Measurements from ENCODE around the gene SAP30BP.
A peak's percentile ranks its signal among the peaks of the same experiment; 100 is the strongest.

SAP30BP gene

GRCh38 chr17:75685499-75685898, 18.4 kb downstream of the SAP30BP start:
- DNase-seq (ENCODE audit: low read depth in 3 of 3), result no peak

GRCh38 chr17:75688209-75688825, 21.2 kb downstream of the SAP30BP start:
- DNase-seq (ENCODE audit: low read depth in 3 of 3), result no peak

GRCh38 chr17:75689441-75689873, 22.3 kb downstream of the SAP30BP start:
- DNase-seq (ENCODE audit: low read depth in 3 of 3), result peak in 1 of 3 experiments; percentile 15

DNA sequence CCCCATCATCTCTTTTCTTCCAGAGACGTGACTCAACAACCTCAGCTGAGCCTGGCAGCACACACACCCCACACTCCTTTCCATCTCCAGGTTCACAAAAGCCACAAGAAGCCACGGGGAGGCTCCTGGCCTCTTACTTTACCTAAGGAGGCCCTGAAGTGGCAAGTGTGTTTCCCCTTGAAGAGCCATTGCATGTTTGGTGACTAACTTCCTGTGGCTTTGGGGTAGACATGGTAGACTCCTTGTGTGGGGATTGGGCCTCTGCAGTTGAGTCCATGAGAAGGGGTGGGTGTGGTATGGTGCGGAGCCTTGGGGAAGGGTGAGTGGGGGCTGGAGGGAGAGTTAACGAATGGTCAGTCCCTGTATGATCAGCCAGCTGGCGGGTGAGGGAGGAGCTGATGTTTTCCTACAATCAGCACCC, 24.2 kb downstream of the SAP30BP start:
- DNase-seq (ENCODE audit: low read depth in 3 of 3), result no peak

DNA sequence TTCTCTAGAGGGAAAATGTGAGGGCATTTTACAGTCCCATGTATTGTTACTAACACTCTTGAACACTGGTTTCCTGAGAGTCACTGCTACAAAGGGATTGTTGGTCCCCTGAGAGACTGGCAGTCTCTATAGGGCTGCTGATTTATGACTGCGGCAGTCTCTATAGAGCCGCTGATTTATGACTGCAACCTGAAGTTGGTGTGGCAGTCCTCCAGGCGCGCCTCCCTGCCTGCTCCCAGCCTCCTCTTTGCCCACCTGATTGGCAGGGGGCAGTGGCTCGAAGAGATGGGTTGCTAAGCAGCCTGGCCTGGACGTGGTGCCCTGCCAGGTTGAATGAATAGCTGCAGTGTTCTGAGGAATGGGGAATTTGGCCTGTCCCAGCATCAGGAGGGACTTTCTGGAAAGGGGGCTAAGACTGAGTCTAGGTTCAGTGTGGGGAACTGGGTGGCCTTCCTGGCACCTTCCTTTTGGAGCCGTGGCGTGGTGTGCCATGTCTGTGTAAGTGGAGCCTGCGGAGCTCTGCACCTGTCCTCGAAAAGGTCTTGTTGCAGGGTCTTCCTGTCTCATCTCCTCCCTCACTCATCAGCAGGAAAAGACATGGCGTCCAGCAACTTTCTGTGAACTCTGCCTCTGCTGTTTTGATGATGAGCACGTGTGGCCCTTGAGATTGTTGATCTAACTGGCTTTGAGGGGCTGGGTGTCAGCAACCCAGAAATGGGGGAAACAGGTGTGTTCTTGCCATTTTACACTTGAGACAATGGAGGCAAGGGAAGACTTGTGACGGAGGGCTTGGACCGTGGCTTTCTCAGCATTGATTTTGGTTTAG, 24.9 kb downstream of the SAP30BP start:
- no peak for DNase-seq (ENCODE audit: low read depth in 3 of 3)

DNA sequence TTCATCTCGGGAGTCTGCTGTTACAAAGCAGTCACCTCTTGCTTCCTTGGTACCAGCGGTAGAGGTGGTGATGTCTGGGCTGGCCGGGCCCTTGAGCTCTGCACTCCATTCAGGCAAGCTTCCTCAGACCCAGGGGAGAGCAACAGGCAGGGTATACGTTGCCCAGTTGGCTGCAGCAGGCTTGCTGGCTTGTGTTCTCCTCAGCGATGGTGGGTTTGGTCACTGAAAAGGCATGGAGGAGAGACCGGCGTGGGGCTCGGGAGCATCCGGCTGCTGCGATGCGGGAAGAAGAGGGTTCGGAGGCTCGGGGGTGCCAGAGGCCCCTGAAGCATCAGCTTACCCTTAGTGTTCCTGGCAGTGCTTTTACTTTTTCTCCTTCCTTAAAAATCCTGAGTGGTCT, 25.8 kb downstream of the SAP30BP start:
- DNase-seq (ENCODE audit: low read depth in 3 of 3), result no peak

DNA sequence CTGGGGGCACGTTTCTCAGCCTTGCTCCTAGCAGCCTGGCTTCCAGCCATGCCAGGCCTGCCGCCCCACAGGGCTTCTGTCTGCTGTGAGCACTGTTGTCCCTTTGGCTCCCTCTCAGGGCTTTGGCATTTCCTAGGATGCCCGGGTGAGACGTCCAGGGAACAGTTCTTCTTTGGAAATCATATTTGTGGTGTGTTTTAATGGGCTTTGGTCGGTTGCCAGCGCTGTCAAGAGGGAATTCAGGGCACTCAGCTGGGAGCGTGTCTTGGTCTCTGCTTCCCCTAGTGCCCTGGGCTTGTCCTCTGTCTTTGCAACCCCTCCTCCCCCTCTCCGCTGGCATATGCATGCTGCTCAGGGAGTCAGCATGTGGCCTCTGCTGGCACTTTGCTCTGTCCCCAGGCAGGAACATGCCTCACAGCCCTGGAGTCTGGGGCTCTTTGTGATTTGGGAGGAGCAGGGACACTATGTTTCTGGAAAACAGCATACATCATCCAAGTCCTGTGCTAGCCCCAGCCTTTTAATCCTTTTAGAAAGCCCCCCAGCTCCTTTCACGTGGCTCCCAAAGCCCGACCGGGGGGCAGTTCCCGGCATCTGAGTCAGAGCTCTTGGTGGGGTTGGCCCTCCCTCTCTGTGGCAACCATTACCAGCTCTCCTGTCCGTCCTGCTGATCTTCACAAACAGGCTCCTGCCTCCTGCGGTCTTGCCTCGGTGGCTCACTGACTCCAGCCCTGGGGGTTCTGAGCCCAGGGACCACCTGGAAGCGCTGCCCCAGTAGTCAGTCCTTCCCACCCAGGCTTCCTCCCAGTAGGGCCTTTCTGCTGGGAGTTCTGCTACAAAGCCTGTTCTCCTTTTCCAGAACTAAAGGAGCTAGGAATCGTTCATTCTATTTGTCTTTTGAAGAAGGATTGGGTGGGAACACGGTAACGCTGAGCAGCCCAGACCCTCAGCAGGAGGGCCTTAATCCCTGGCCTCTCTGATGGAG, 26.7 kb downstream of the SAP30BP start:
- DNase-seq (ENCODE audit: low read depth in 3 of 3), result no peak

- DNase-seq (ENCODE audit: low read depth in 3 of 3), result no peak
Observed at GRCh38 chr17:75694536-75694935, 27.4 kb downstream of the SAP30BP start.

DNA sequence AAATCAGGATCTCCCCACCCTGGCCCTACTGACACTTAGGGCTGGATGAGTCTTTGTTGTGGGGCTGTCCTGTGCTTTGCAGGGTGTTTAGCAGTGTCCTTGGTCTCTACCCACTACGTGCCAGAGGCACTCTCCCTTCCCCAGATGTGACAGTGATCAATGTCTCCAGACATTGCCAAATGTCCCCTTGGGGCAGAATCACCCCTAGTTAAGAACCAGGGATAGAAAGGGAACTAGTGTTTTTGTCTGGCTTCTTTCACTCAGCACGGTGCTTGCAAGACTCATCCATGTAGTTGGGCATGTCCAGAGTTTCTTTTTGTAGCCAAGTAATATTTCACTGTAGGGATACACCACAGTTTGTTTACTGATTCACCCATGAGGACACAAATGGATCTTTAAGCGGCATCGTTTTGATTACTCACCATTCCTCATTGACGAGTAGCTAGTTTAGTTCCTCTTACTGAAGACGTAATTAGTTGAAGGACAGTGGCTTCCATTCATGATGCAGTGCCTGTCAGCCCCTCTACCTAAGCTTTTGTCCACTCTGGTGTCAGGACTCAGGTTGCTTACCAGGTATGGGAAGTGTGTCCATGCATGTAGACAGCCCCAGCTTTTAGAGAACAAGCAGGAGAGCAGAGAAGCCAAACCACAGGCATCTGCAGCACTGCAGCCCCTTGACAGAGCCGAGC, 28.1 kb downstream of the SAP30BP start:
- DNase-seq (ENCODE audit: low read depth in 3 of 3), result no peak

DNA sequence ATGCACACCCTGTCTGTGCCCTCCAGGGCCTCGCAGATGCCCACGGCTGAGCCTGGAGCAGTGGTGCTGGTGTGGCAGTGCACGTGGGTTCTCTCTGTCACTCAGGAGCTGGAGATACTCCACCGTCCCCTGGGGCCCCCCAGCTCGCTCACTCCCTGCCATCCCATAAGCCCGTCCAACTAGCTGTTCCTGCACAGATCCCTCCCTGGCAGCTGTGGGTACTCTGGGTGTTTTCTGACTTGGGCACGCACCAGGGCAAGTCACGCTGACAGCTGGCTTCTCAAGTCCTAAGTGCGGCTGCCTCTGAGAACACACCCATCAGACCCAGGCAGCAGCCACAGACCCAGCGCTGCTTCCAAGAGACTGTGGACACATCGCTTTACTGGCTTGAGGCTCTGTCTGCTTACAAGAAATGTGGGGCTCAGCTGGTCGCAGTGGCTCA, 28.7 kb downstream of the SAP30BP start:
- no peak for DNase-seq (ENCODE audit: low read depth in 3 of 3)

DNA sequence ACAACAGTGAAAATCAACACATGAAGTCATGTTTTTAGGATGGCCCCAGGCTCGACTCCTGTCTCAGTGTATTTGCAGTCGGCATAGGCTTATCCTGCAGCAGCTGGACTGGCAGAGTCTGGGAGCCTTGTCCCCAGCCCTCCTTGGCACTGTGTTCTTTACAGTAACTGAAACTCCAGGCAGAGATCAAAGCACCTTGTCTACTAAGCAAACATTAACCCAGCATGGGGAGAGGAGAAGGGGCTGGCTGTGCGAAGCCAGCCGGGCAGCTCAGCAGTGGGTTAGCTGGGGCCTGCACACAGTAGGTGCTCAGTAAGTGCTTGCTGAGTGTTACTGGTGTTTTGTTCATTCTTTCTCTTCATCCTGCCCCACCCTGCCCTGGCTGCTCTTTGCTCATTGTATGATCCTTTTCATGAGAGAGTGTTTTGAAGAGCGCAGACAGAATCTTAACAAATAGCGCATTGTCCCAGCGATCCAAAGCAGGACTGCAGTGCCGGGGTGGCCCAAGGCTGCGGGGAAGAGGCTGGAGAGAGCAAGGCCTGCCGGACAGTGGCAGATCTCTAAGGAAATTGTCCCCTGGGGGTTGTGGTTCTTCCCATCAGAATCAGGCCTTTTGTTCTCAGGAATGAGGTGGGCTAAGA, 30.6 kb downstream of the SAP30BP start:
- no peak for DNase-seq (ENCODE audit: low read depth in 3 of 3)

DNA sequence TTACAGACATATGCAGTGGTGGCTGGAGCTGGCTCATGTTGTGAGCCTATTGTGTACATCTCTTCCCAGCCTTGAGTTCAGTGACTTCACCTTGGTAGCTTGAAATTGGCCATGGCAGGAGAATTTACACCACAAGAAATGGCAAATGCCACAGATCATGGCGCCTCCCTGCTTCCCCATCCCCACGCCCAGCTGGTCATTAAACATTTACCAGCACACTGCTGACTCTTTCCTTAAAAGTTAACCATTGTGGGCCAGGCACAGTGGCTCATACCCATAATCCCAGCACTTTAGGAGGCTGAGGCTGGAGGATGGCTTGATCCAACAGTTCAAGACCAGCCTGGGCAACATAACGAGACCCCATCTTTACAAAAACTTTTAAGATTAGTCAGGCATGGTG, 31.5 kb downstream of the SAP30BP start:
- no peak for DNase-seq (ENCODE audit: low read depth in 3 of 3)

DNA sequence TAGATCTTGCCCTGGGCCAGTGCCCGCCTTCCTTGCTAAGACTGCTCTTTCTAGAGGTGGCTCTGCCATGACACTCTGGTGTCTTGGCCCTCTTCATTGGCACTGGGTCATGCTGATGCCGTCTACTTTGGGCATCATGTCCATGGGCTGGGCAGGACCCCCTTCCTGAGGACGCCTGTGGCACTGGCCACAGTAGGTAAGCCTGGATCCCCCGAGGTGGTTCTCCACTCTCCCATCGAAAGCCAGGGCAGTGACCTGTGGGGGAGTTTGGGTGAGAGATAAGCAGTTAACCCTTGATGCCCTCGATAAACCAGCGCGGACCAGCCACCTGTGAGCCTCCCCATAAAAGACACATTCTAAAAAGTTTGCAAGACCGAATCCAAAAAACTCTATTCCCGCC, 34.1 kb downstream of the SAP30BP start:
- DNase-seq (ENCODE audit: low read depth in 3 of 3), result no peak

- DNase-seq (ENCODE audit: low read depth in 3 of 3), result no peak
Observed at GRCh38 chr17:75703191-75703590, 36.1 kb downstream of the SAP30BP start.

DNA sequence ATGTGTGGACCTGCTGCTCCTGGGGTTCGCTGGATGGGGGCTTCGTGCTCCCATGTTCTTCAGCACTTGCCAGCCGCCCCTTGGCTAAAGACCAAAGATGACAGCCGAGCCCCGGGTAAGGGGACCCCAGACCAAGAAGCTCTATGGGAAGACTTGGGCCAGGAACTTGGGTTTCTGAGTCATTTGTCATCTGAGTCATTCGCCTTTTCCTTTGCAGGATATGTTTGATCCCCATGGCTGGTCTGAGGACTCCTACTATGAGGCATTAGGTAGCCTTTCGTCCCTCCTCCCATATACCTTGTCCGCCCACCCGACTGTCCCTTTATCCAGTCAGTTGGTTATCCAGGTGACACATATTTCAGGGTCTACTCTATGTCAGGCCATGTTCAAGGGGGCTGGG, 36.5 kb downstream of the SAP30BP start:
- no peak for DNase-seq (ENCODE audit: low read depth in 3 of 3)

DNA sequence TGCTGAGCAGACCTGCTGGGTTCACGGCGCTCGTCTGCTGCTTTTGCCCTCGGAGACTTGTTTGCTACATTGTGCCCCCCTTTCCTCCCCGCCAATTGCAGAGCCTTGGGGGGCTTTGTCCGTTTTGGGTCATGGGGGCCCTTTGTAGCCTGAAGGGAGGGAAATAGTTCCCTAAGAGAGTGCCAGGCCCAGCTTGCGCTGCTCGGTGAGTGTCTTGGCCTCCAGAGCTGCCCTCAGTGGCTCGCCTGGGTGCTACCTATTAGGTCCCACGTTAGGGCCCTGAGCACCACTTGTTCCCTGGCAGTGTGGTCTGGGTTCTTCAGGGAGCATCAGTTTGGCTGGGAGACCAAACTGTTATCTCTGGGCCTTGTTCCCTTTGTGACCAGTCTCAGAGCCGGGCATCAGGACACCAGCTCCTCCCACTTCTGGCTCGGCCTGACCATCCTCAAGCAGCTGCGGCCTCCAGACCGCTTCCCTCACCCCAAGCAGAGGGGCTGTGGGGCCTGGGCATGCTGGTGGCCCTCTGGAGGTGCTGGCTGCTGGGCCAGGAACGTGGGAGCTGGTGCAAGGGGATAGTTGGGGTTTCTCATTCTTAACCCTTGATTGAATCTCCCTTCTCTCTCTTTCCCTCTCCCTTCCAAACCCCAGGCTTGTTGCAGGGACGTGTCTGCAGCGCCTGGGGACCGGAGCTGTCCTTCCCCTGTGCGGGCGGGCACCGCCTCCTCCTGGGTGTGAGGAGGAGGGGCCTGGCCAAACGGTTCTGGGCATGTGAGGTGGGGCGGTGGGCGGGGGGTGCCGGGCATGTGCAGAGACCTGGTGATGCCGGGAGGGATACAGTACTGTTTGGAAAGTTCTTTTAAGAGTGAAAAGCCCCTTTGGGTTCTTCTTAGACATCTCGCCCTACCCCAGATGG, 38.1 kb downstream of the SAP30BP start:
- DNase-seq (ENCODE audit: low read depth in 3 of 3), result no peak

DNA sequence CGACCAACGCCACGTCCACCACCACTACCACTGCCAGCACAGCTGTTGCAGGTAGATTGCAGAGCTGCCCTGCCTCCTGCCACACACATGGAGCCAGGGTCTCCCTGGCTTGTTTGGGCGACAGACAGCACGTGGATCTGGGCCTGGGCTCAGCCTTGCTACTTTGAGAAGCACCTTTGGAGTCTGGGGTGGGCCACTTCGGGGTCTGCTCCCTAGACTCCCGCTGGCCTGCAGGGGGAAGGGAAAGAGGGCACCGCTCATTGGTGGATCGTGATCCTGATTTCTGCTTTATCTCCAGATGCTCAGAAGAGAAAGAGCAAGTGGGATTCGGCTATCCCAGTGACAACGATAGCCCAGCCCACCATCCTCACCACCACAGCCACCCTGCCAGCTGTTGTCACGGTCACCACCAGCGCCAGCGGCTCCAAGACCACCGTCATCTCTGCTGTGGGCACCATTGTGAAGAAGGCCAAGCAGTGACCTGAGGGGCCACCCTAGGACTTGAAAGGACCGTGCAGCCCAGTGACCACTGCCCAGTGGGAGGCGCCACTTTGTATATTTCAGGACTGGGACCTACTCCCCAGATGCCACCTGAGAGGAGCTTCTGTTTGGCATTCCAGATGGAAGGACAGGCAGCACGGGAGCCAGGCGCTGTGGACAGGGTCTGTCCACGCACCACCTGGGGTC, 39.0 kb downstream of the SAP30BP start:
- no peak for DNase-seq (ENCODE audit: low read depth in 3 of 3)

DNA sequence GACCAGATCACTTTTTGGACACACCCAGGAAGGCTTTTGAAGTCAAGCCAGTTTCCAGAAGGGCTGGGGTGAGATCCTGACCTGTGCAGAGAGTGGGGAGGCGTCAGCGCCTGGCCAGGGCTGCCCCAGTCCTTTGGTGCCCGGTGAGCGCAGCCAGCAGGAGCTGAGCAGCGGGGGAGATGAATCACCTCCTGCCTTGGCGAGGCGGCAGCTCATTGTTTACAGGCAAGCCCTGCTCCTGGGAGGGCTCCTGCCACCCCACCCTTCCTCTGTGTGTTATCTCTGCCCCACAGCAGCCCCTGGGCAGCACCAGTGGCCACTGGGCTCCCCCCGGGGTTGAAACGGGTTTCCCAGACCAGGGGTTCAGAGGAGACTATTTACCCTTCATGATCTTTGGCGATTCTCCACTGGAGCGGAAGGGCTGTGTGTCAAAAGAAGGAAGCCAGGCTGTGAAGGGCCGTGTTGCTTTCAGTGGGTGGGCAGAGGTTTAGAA, 40.0 kb downstream of the SAP30BP start:
- DNase-seq (ENCODE audit: low read depth in 3 of 3), result no peak

DNA sequence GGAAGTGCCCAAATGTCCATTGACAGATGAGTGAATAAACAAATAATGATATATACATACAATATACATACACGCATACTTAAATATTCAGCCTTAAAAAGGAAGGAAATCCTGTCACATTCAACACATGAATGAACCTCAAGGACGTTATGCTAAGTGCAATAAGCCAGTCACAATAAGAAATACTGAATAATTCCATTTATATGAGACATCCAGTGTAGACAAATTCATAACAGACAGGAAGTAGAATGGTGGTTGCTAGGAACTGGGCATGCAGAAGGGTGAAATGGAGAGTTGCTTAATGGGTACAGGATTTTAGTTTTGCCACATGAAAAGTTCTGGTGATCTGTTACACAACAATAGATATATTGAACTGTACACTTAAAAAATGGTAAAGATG, 45.3 kb downstream of the SAP30BP start:
- no peak for DNase-seq (ENCODE audit: low read depth in 3 of 3)

Measured in stimulated activated CD4-positive, alpha-beta T cell treated with anti-CD3 and anti-CD28 coated beads, TNF-alpha, amount 100 ng/mL, for 4 hours (primary cell).